Spleen (tissue), 3 donors: ENCODE measurements around the gene KCNMB4.

Experiments
- POLR2A ChIP-seq, 3 donors: fragments of 450-650 bp; IDR thresholded peaks; one replicate each; pipeline ENCODE4 v1.5.1; 2017; ENCODE audit warnings: antibody characterized with exemption in 3 of 3, mild to moderate bottlenecking in 1 of 3
- POLR2AphosphoS5 ChIP-seq, 3 donors: sonication (generic); formaldehyde crosslinking; IDR thresholded peaks; one replicate each; pipeline ENCODE4 v1.5.1; 2017; ENCODE audit warnings: antibody characterized with exemption in 3 of 3

DNA sequence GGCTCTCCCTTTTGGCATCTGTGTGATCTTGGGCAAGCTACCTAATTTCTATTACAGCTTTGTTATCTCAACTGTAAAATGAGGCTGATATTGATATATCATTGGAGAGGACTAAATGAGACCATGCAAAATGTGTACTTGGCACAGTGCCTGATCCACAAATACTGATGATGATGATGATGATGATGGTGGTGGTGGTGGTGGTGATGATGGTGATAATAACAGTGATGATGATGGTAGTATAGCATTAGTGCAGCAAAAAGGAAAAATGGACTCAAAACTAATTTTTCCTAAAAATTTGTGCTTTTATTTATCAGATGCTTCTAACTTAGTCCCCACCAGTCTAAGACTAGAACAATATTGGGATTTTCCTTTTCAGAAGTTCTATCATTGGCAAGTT, 70.7 kb downstream of the KCNMB4 start:
- TF ChIP-seq POLR2AphosphoS5 (IDR thresholded peaks at IDR 0.05) (no peak), POLR2A (IDR thresholded peaks at IDR 0.05) (no peak)
